Neural cell (in vitro differentiated cells): ENCODE results near the gene ASB14. TPM values are rescaled to one million over a fixed set of nuclear protein-coding genes. Genes with fewer than 3 reads are reported as not detected.
A peak's percentile ranks its signal among the peaks of the same experiment; 100 is the strongest.

ENCODE experiments used
- H2AFZ ChIP-seq: fragments of 200-600, 300-800 bp; sonication (generic), shearing (Covaris generic); 2 replicates; pipeline ENCODE4 v1.6.0; 2014; ENCODE audit warnings: low read depth, mild to moderate bottlenecking, antibody characterized with exemption, low read length, moderate library complexity
- H3F3A ChIP-seq: fragments of 200-600 bp; shearing (Covaris generic); 2 replicates; pipeline ENCODE4 v1.6.1; 2016; ENCODE audit warnings: mild to moderate bottlenecking, moderate library complexity, mixed read lengths, antibody characterized with exemption, low read length; ENCODE audit not compliant: insufficient read depth, poor library complexity, severe bottlenecking
- H3K27ac ChIP-seq: fragments of 200-600, 300-800 bp; sonication (generic), shearing (Covaris generic); 2 replicates; pipeline ENCODE4 v1.5.1; 2014; ENCODE audit warnings: mild to moderate bottlenecking, low read length, moderate library complexity
- H3K27me3 ChIP-seq: fragments of 300-800, 200-600 bp; sonication (generic), shearing (Covaris generic); 2 replicates; pipeline ENCODE4 v1.6.0; 2014; ENCODE audit warnings: mild to moderate bottlenecking, low read depth, low read length, moderate library complexity; ENCODE audit not compliant: insufficient read depth
- H3K36me3 ChIP-seq: fragments of 300-800, 200-600 bp; sonication (generic), shearing (Covaris generic); 2 replicates; pipeline ENCODE4 v1.5.1; 2014; ENCODE audit warnings: mild to moderate bottlenecking, antibody characterized with exemption, low read length, moderate library complexity; ENCODE audit not compliant: insufficient read depth
- H3K4me2 ChIP-seq: fragments of 300-800, 200-600 bp; sonication (generic), shearing (Covaris generic); 2 replicates; pipeline ENCODE4 v1.6.0; 2014; ENCODE audit warnings: mild to moderate bottlenecking, low read length
- H3K4me3 ChIP-seq: fragments of 300-800, 200-600 bp; sonication (generic), shearing (Covaris generic); 2 replicates; pipeline ENCODE4 v1.5.1; 2014; ENCODE audit warnings: mild to moderate bottlenecking, low read length, moderate library complexity
- H3K79me2 ChIP-seq: fragments of 200-600 bp; shearing (Covaris generic); replicated peaks from 2 replicates; pipeline ENCODE4 v1.6.0; 2014; ENCODE audit warnings: mild to moderate bottlenecking, low read length, moderate library complexity; ENCODE audit not compliant: insufficient read depth
- H3K9ac ChIP-seq: fragments of 300-800, 200-600 bp; sonication (generic), shearing (Covaris generic); 2 replicates; pipeline ENCODE4 v1.6.1; 2016; ENCODE audit warnings: mild to moderate bottlenecking, low read length, mixed read lengths
- H3K9me2 ChIP-seq: fragments of 200-600 bp; shearing (Covaris generic); 2 replicates; pipeline ENCODE4 v1.6.1; 2016; ENCODE audit warnings: mild to moderate bottlenecking, low read length, mixed read lengths; ENCODE audit not compliant: insufficient read depth
- H3K9me3 ChIP-seq: fragments of 200-600, 300-800 bp; sonication (generic), shearing (Covaris generic); 2 replicates; pipeline ENCODE4 v1.6.1; 2016; ENCODE audit warnings: mild to moderate bottlenecking, mixed run types, low read length, moderate library complexity, mixed read lengths
- H4K20me1 ChIP-seq: fragments of 200-600 bp; shearing (Covaris generic); 2 replicates; pipeline ENCODE4 v1.6.1; 2016; ENCODE audit warnings: mild to moderate bottlenecking, mixed run types; ENCODE audit not compliant: insufficient read depth
- CTCF ChIP-seq: fragments of 450-650 bp; IDR thresholded peaks from 2 replicates; pipeline ENCODE4 v1.5.1; 2014; ENCODE audit warnings: antibody characterized with exemption, mild to moderate bottlenecking, moderate library complexity; ENCODE audit not compliant: poor library complexity, severe bottlenecking
- EP300 ChIP-seq: fragments of 450-650 bp; conservative IDR thresholded peaks from 2 replicates; pipeline ENCODE4 v1.6.1; 2014; ENCODE audit warnings: antibody characterized with exemption, mild to moderate bottlenecking, moderate library complexity; ENCODE audit not compliant: poor library complexity, severe bottlenecking
- EZH2 ChIP-seq: fragments of 200-600, 300-800 bp; shearing (Covaris generic), sonication (generic); IDR thresholded peaks from 2 replicates; pipeline ENCODE4 v1.6.1; 2014; ENCODE audit warnings: antibody characterized with exemption, low read length, borderline replicate concordance, mild to moderate bottlenecking; ENCODE audit not compliant: insufficient read depth, poor library complexity, severe bottlenecking
- MXI1 ChIP-seq: fragments of 450-650 bp; conservative IDR thresholded peaks from 2 replicates; pipeline ENCODE4 v1.6.1; 2014; ENCODE audit warnings: antibody characterized with exemption, mild to moderate bottlenecking; ENCODE audit not compliant: poor library complexity, severe bottlenecking
- POLR2AphosphoS5 ChIP-seq: IDR thresholded peaks from 2 replicates; pipeline ENCODE4 v1.6.1; 2012
- RAD21 ChIP-seq: fragments of 450-650 bp; conservative IDR thresholded peaks from 2 replicates; pipeline ENCODE4 v1.6.1; 2014; ENCODE audit warnings: antibody characterized with exemption, mild to moderate bottlenecking, moderate library complexity
- REST ChIP-seq: IDR thresholded peaks from 2 replicates; pipeline ENCODE4 v1.6.1; 2012; ENCODE audit warnings: borderline replicate concordance
- SMC3 ChIP-seq: fragments of 450-650 bp; conservative IDR thresholded peaks from 2 replicates; pipeline ENCODE4 v1.6.1; 2014; ENCODE audit warnings: antibody characterized with exemption, mild to moderate bottlenecking, moderate library complexity; ENCODE audit not compliant: poor library complexity
- TAF1 ChIP-seq: IDR thresholded peaks from 2 replicates; pipeline ENCODE4 v1.6.1; 2012; ENCODE audit warnings: low read depth
- polyA plus RNA-seq: library from polyadenylated mRNA; depleted of rRNA; stranded (reverse); fragments of >200 nt; gene quantifications from 2 replicates; pipeline ENCODE4 v1.2.3, GENCODE V29; 2014

Gene ASB14
- polyA plus RNA-seq, 1 donor from 2014 or later, result 0.51 TPM

GRCh38 chr3:57224856-57225255 is 67.6 kb downstream of the ASB14 start:
- no peak overlapping the region for H3K9ac ChIP-seq
- H4K20me1 ChIP-seq, result peaks cover 4% of the 10 kb centered on the region
- H3K4me3 ChIP-seq, result no peak overlapping the region
- no peak overlapping the region for H3K27ac ChIP-seq
- no peaks in the 10 kb centered on the region for H3K36me3 ChIP-seq
- H3F3A ChIP-seq, result no peaks in the 10 kb centered on the region
- H3K9me2 ChIP-seq, result no peaks in the 10 kb centered on the region
- H3K4me2 ChIP-seq, result no peak overlapping the region
- H3K9me3 ChIP-seq, result no peaks in the 10 kb centered on the region
- no peak overlapping the region for H2AFZ ChIP-seq
- peaks cover 11% of the 10 kb centered on the region for H3K79me2 ChIP-seq
- no peak for TF ChIP-seq MXI1
- TF ChIP-seq REST, result no peak
- TF ChIP-seq RAD21, result no peak
- TF ChIP-seq POLR2AphosphoS5, result no peak
- no peak for TF ChIP-seq EZH2
- TF ChIP-seq TAF1, result no peak
- no peak for TF ChIP-seq CTCF
- TF ChIP-seq EP300, result no peak
- TF ChIP-seq SMC3, result no peak
- H3K27me3 ChIP-seq, result no peaks in the 10 kb centered on the region

- Histone ChIP-seq H3K27me3 (no peaks in the 10 kb centered on the region), H3K27ac (no peak overlapping the region), H3K9me3 (no peaks in the 10 kb centered on the region), H3K4me3 (no peak overlapping the region), H3K36me3 (no peaks in the 10 kb centered on the region), H4K20me1 (no peaks in the 10 kb centered on the region), H3K4me2 (no peak overlapping the region), H3K79me2 (no peaks in the 10 kb centered on the region), H3K9me2 (no peaks in the 10 kb centered on the region), H2AFZ (no peak overlapping the region), H3F3A (no peaks in the 10 kb centered on the region), H3K9ac (no peak overlapping the region)
- TF ChIP-seq MXI1 (no peak), SMC3 (peak; percentile 79), TAF1 (no peak), POLR2AphosphoS5 (no peak), RAD21 (peak; percentile 75), CTCF (peak; percentile 73)
Observed at GRCh38 chr3:57221883-57222282, 70.6 kb downstream of the ASB14 start.

Other genes starting within 250 kb of the ASB14 start
- not detected in 2 replicates for gene SPATA12, start 232.0 kb downstream of the ASB14 start, polyA plus RNA-seq
- gene IL17RD, start 127.3 kb downstream of the ASB14 start, polyA plus RNA-seq, result 14.8 and 17.3 TPM in 2 replicates
- gene HESX1, start 92.7 kb downstream of the ASB14 start, polyA plus RNA-seq, result 1.3 and 4.8 TPM in 2 replicates
- gene APPL1, start 65.0 kb downstream of the ASB14 start, polyA plus RNA-seq, result 25.9 and 28.8 TPM in 2 replicates